Measurements from ENCODE around the gene JAGN1. TPM values are rescaled to one million over a fixed set of nuclear protein-coding genes. Genes with fewer than 3 reads are reported as not detected.
A peak's percentile ranks its signal among the peaks of the same experiment; 100 is the strongest.
"Not testable (repeated sequence)": the region's sequence is repeated elsewhere in the genome, so short reads cannot be mapped to it uniquely, and the experiment has no call there.

The JAGN1 gene
- total RNA-seq, result 17.7 TPM
- 10 to 100 TPM; 52.6 to 70.8 (median 58.3) TPM for polyA plus RNA-seq

GRCh38 chr3:9890249-9891071, at the start of gene JAGN1:
JAGN1 (plus strand) TSS chr3:9890610; CDS start chr3:9890723, 113 bp downstream.
- DNase-seq (peak; percentile 84 to 94 (median 88)), ATAC-seq (ENCODE audit: low read depth in 2 of 2) (peak; percentile 85 to 87)
- Mint-ChIP-seq H3K36me3 (peaks cover 25% of the 10 kb centered on the region), H3K27me3 (no peaks in the 10 kb centered on the region), H3K9me3 (peaks cover 0 to 2% (median 0%) of the 10 kb centered on the region in 7 donors), H3K4me1 (peaks cover 25 to 46% (median 36%) of the 10 kb centered on the region in 4 donors), H3K4me3 (peak within 1 kb of the TSS; percentile 90 to 98 (median 96)), H3K27ac (peak within 1 kb of the TSS; percentile 98 to 99 (median 99))
- H3K4me1 ChIP-seq (ENCODE audit: control insufficient read depth, insufficient read depth, low read length, poor library complexity, severe bottlenecking), result peaks cover 25% of the 10 kb centered on the region
- no peaks in the 10 kb centered on the region for H3K9me3 ChIP-seq (ENCODE audit: control insufficient read depth in 2 of 2, low read length in 2 of 2)
- peak within 1 kb of the TSS; percentile 99 for H3K27ac ChIP-seq (ENCODE audit: insufficient read depth, low read length, poor library complexity, severe bottlenecking)
- peaks cover 14% of the 10 kb centered on the region for H3K36me3 ChIP-seq (ENCODE audit: control insufficient read depth, insufficient read depth, low read length)
- peak within 1 kb of the TSS; percentile 95 for H3K4me3 ChIP-seq (ENCODE audit: low read depth, low read length)
- no peaks in the 10 kb centered on the region for H3K27me3 ChIP-seq (ENCODE audit: control insufficient read depth, insufficient read depth, low read length)

- H3K9me3 Mint-ChIP-seq, result no peaks in the 10 kb centered on the region
- H3K4me1 Mint-ChIP-seq, result peaks cover 7 to 38% (median 20%) of the 10 kb centered on the region in 4 donors
- no peaks in the 10 kb centered on the region for H3K9me3 ChIP-seq (ENCODE audit: control insufficient read depth in 2 of 2, low read length in 2 of 2)
- no peaks in the 10 kb centered on the region for H3K27me3 Mint-ChIP-seq
- H3K36me3 ChIP-seq (ENCODE audit: control insufficient read depth, insufficient read depth, low read length), result peaks cover 28% of the 10 kb centered on the region
- no peak overlapping the region for H3K4me3 ChIP-seq (ENCODE audit: low read depth, low read length)
- H3K27ac ChIP-seq (ENCODE audit: insufficient read depth, low read length, poor library complexity, severe bottlenecking), result no peak overlapping the region
- H3K4me1 ChIP-seq (ENCODE audit: control insufficient read depth, insufficient read depth, low read length, poor library complexity, severe bottlenecking), result peaks cover 18% of the 10 kb centered on the region
- H3K27ac Mint-ChIP-seq, result no peak overlapping the region
- peaks cover 18% of the 10 kb centered on the region for H3K36me3 Mint-ChIP-seq
- peak overlapping the region in 2 of 4 donors; percentile 70 to 94 for H3K4me3 Mint-ChIP-seq
- DNase-seq (no peak), ATAC-seq (ENCODE audit: low read depth in 2 of 2) (no peak)
- no peaks in the 10 kb centered on the region for H3K27me3 ChIP-seq (ENCODE audit: control insufficient read depth, insufficient read depth, low read length)
These were observed 49.4 kb upstream of the JAGN1 start for GRCh38 chr3:9841015-9841414.

GRCh38 chr3:9843715-9844438, 46.5 kb upstream of the JAGN1 start, which contains the start of gene RPUSD3:
RPUSD3 (minus strand) TSS chr3:9844008; CDS start chr3:9843990, 18 bp downstream.
- Histone ChIP-seq H3K4me1 (ENCODE audit: control insufficient read depth, insufficient read depth, low read length, poor library complexity, severe bottlenecking) (peaks cover 18% of the 10 kb centered on the region), H3K9me3 (ENCODE audit: control insufficient read depth in 2 of 2, low read length in 2 of 2) (no peaks in the 10 kb centered on the region), H3K27me3 (ENCODE audit: control insufficient read depth, insufficient read depth, low read length) (no peaks in the 10 kb centered on the region), H3K36me3 (ENCODE audit: control insufficient read depth, insufficient read depth, low read length) (peaks cover 20% of the 10 kb centered on the region), H3K27ac (ENCODE audit: insufficient read depth, low read length, poor library complexity, severe bottlenecking) (peak within 1 kb of the TSS; percentile 77), H3K4me3 (ENCODE audit: low read depth, low read length) (peak within 1 kb of the TSS; percentile 88)
- peak within 1 kb of the TSS; percentile 94 to 99 (median 98) for H3K4me3 Mint-ChIP-seq
- H3K27ac Mint-ChIP-seq, result peak within 1 kb of the TSS; percentile 79 to 93 (median 90)
- ATAC-seq (ENCODE audit: low read depth in 2 of 2) (peak; percentile 97), DNase-seq (peak; percentile 93 to 95 (median 94))
- H3K4me1 Mint-ChIP-seq, result peaks cover 7 to 43% (median 21%) of the 10 kb centered on the region in 4 donors
- peaks cover 12% of the 10 kb centered on the region for H3K36me3 Mint-ChIP-seq
- peaks cover 4% of the 10 kb centered on the region for H3K27me3 Mint-ChIP-seq
- H3K9me3 Mint-ChIP-seq, result no peaks in the 10 kb centered on the region

DNA sequence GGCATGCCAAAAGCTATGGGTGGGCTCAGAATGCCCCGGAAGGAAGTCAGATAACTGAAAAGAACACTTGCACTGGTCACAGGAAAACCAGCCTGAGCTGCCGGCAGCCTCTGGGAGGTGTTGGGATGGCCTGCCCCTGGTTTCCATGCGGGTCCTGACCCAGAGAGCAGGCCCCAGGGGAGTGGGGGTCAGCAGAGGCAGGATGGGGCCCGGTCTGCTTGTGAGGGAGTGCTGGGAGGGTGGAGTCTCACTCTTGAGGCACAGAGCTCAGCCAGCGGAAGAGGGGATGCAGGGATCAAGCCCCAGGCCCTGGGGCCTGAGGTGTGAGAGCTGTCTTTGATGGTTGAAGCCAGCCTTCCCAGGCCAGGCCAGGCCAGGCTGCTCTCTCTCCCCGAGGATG, 44.2 kb upstream of the JAGN1 start:
- ATAC-seq (ENCODE audit: low read depth in 2 of 2) (no peak), DNase-seq (no peak)
- H3K27me3 ChIP-seq (ENCODE audit: control insufficient read depth, insufficient read depth, low read length), result no peaks in the 10 kb centered on the region
- no peak overlapping the region for H3K4me3 ChIP-seq (ENCODE audit: low read depth, low read length)
- peak overlapping the region in 2 of 4 donors; percentile 19 to 63 for H3K4me3 Mint-ChIP-seq
- H3K9me3 Mint-ChIP-seq, result no peaks in the 10 kb centered on the region
- no peak overlapping the region for H3K27ac Mint-ChIP-seq
- H3K9me3 ChIP-seq (ENCODE audit: control insufficient read depth in 2 of 2, low read length in 2 of 2), result no peaks in the 10 kb centered on the region
- peaks cover 7 to 37% (median 21%) of the 10 kb centered on the region in 4 donors for H3K4me1 Mint-ChIP-seq
- H3K36me3 Mint-ChIP-seq, result peaks cover 10% of the 10 kb centered on the region
- no peak overlapping the region for H3K27ac ChIP-seq (ENCODE audit: insufficient read depth, low read length, poor library complexity, severe bottlenecking)
- H3K27me3 Mint-ChIP-seq, result peaks cover 12% of the 10 kb centered on the region
- H3K4me1 ChIP-seq (ENCODE audit: control insufficient read depth, insufficient read depth, low read length, poor library complexity, severe bottlenecking), result peaks cover 18% of the 10 kb centered on the region
- H3K36me3 ChIP-seq (ENCODE audit: control insufficient read depth, insufficient read depth, low read length), result peaks cover 6% of the 10 kb centered on the region

DNA sequence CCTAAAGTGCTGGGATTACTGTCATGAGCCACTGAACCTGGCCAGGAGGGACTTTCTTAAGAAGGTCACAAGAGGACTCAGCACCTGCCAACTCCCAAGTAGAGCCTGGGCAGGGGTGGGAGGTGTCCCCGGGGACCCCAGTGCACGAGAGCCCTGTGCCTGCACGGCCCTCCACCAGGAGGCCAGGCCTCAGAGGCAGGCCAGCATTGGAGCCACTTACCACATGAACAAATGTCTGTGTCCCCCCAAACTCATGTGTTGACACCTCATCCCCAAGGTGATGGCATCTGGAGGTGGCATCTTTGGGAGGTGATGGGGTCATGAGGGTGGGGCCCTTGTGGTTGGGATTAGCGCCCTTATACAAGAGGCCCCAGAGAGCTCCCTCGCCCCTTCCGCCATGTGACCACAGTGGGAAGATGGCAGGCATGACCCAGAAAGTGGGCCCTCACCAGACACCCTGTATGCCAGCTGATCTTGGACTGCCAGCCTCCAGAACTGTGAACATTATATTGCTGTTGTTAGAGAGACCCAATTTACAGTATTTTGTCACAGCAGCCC, 43.4 kb upstream of the JAGN1 start:
- ATAC-seq (ENCODE audit: low read depth in 2 of 2), result no peak
- Mint-ChIP-seq H3K4me3 (no peak overlapping the region), H3K27ac (no peak overlapping the region), H3K27me3 (peaks cover 18% of the 10 kb centered on the region), H3K4me1 (peaks cover 6 to 33% (median 17%) of the 10 kb centered on the region in 4 donors), H3K36me3 (peaks cover 6% of the 10 kb centered on the region), H3K9me3 (no peaks in the 10 kb centered on the region)
- H3K27me3 ChIP-seq (ENCODE audit: control insufficient read depth, insufficient read depth, low read length), result no peaks in the 10 kb centered on the region
- no peaks in the 10 kb centered on the region for H3K36me3 ChIP-seq (ENCODE audit: control insufficient read depth, insufficient read depth, low read length)
- H3K27ac ChIP-seq (ENCODE audit: insufficient read depth, low read length, poor library complexity, severe bottlenecking), result no peak overlapping the region
- DNase-seq, result no peak
- H3K4me3 ChIP-seq (ENCODE audit: low read depth, low read length), result no peak overlapping the region
- H3K4me1 ChIP-seq (ENCODE audit: control insufficient read depth, insufficient read depth, low read length, poor library complexity, severe bottlenecking), result peaks cover 18% of the 10 kb centered on the region
- no peaks in the 10 kb centered on the region for H3K9me3 ChIP-seq (ENCODE audit: control insufficient read depth in 2 of 2, low read length in 2 of 2)

GRCh38 chr3:9847870-9848269, 42.5 kb upstream of the JAGN1 start:
- H3K9me3 ChIP-seq (ENCODE audit: control insufficient read depth in 2 of 2, low read length in 2 of 2); DNase-seq; H3K36me3 Mint-ChIP-seq; H3K36me3 ChIP-seq (ENCODE audit: control insufficient read depth, insufficient read depth, low read length); H3K4me3 ChIP-seq (ENCODE audit: low read depth, low read length); H3K4me3 Mint-ChIP-seq; H3K27ac Mint-ChIP-seq; H3K9me3 Mint-ChIP-seq; H3K27ac ChIP-seq (ENCODE audit: insufficient read depth, low read length, poor library complexity, severe bottlenecking); H3K27me3 ChIP-seq (ENCODE audit: control insufficient read depth, insufficient read depth, low read length); ATAC-seq (ENCODE audit: low read depth in 2 of 2): not testable (repeated sequence)
- Mint-ChIP-seq H3K4me1 (peaks cover 0 to 24% (median 11%) of the 10 kb centered on the region in 4 donors), H3K27me3 (peaks cover 23% of the 10 kb centered on the region)
- H3K4me1 ChIP-seq (ENCODE audit: control insufficient read depth, insufficient read depth, low read length, poor library complexity, severe bottlenecking), result peaks cover 14% of the 10 kb centered on the region

DNA sequence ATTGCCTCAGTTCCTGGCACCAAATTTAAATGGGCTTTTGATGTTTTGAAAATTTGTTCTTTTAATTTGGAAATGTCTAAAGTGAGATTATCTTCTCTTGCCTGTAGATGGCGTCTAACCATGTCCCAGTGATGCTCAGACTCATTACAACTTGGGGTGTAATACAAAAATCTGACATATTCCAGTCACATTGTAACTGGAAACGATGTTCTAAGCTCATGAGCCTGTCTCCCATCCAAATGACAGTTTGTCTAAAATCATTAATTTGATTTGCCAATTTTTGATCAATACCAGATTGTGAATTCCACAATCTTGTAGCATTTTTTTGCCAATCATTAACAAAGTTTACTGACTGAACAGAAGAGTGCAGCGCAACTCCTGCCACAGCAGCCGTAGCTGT, 41.5 kb upstream of the JAGN1 start:
- not testable (repeated sequence) for H3K36me3 ChIP-seq (ENCODE audit: control insufficient read depth, insufficient read depth, low read length); H3K27me3 ChIP-seq (ENCODE audit: control insufficient read depth, insufficient read depth, low read length); H3K4me3 ChIP-seq (ENCODE audit: low read depth, low read length); H3K27ac ChIP-seq (ENCODE audit: insufficient read depth, low read length, poor library complexity, severe bottlenecking); ATAC-seq (ENCODE audit: low read depth in 2 of 2); H3K27ac Mint-ChIP-seq; H3K9me3 Mint-ChIP-seq; H3K4me1 ChIP-seq (ENCODE audit: control insufficient read depth, insufficient read depth, low read length, poor library complexity, severe bottlenecking); H3K9me3 ChIP-seq (ENCODE audit: control insufficient read depth in 2 of 2, low read length in 2 of 2); H3K36me3 Mint-ChIP-seq
- peak in 2 of 3 donors; percentile 51 to 54 for DNase-seq
- Mint-ChIP-seq H3K4me3 (peak overlapping the region in 2 of 4 donors; percentile 29 to 62), H3K4me1 (peaks cover 0 to 25% (median 11%) of the 10 kb centered on the region in 4 donors), H3K27me3 (peaks cover 23% of the 10 kb centered on the region)
